SU-DHL-6 (cell line): ENCODE data around the gene DHRS1.

Experiments
- H2AFZ ChIP-seq: fragments of 200-600 bp; sonication (generic); 2 replicates; pipeline ENCODE4 v1.6.1; 2014; ENCODE audit warnings: low read depth, mild to moderate bottlenecking, moderate library complexity, mixed read lengths, antibody characterized with exemption, low read length; ENCODE audit not compliant: severe bottlenecking
- H3F3A ChIP-seq: fragments of 200-600 bp; shearing (Covaris generic); 2 replicates; pipeline ENCODE4 v1.6.0; 2016; ENCODE audit warnings: antibody characterized with exemption, mild to moderate bottlenecking; ENCODE audit not compliant: insufficient read depth
- H3K27ac ChIP-seq: fragments of 200-600 bp; sonication (generic); 2 replicates; pipeline ENCODE4 v1.5.1; 2016; ENCODE audit warnings: low read depth, mild to moderate bottlenecking, low read length, moderate library complexity, mixed read lengths
- H3K27me3 ChIP-seq: fragments of 200-600 bp; sonication (generic), shearing (Covaris generic); 2 replicates; pipeline ENCODE4 v1.6.0; 2014; ENCODE audit warnings: mild to moderate bottlenecking, low read length
- H3K36me3 ChIP-seq: fragments of 200-600 bp; sonication (generic); 2 replicates; pipeline ENCODE4 v1.6.1; 2014; ENCODE audit warnings: mild to moderate bottlenecking, low read length, mixed read lengths
- H3K4me2 ChIP-seq: fragments of 300-600, 200-600 bp; shearing (Covaris generic), sonication (generic); 2 replicates; pipeline ENCODE4 v1.6.0; 2014; ENCODE audit warnings: low read length, low read depth, mild to moderate bottlenecking; ENCODE audit not compliant: poor library complexity, severe bottlenecking
- H3K4me3 ChIP-seq: fragments of 200-600 bp; sonication (generic); 2 replicates; pipeline ENCODE4 v1.5.1; 2014; ENCODE audit warnings: antibody characterized with exemption, low read length, mild to moderate bottlenecking, mixed read lengths; ENCODE audit not compliant: insufficient read depth, poor library complexity, severe bottlenecking
- H3K79me2 ChIP-seq: fragments of 200-600 bp; sonication (generic); 2 replicates; pipeline ENCODE4 v1.6.1; 2014; ENCODE audit warnings: mild to moderate bottlenecking, low read length, moderate library complexity; ENCODE audit not compliant: insufficient read depth
- H3K9ac ChIP-seq: fragments of 200-600 bp; sonication (generic); 2 replicates; pipeline ENCODE4 v1.7.0; 2014; ENCODE audit warnings: mild to moderate bottlenecking, low read length
- H3K9me2 ChIP-seq: fragments of 200-600 bp; sonication (generic); replicated peaks from 2 replicates; pipeline ENCODE4 v1.6.1; 2014; ENCODE audit warnings: low read length; ENCODE audit not compliant: insufficient read depth
- H3K9me3 ChIP-seq: fragments of 200-600 bp; sonication (generic); 2 replicates; pipeline ENCODE4 v1.6.1; 2014; ENCODE audit warnings: low read length, mixed read lengths; ENCODE audit not compliant: insufficient read depth
- H4K20me1 ChIP-seq: fragments of 200-600 bp; sonication (generic); 2 replicates; pipeline ENCODE4 v1.6.1; 2014; ENCODE audit warnings: low read depth, mild to moderate bottlenecking, antibody characterized with exemption, low read length, moderate library complexity, mixed read lengths
- EZH2phosphoT487 ChIP-seq: fragments of 200-600 bp; sonication (generic), shearing (Covaris generic); conservative IDR thresholded peaks from 2 replicates; pipeline ENCODE4 v1.6.1; 2018; ENCODE audit warnings: mild to moderate bottlenecking, antibody characterized with exemption, low read length, moderate library complexity, mixed read lengths
- TF ChIP-seq, protein P1 (sequence below): fragments of 200-600 bp; sonication (generic); IDR thresholded peaks from one replicate; pipeline ENCODE4 v1.5.1; 2017; ENCODE audit warnings: antibody characterized with exemption, mild to moderate bottlenecking, low read length, moderate library complexity; ENCODE audit not compliant: insufficient read depth, poor library complexity, severe bottlenecking

Gene DHRS1

DNA sequence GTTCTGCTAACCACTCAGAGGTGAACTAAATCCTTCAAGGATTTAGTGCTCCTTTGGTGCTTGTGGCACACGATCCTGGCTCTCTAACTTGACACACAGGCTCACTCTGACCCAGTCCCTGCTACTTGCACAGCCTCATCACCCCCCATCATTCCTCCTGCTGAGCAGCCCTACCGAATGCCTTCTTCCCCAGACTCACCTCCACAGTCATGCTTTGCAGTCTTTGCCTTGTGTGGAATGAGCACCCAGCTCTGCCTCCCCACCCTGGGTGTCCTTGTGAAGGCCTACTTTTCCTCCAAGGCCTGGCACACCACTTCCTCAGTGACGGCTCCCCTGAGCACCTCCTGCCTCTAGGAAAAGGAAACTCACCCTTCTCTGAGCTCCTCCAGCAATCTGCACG lies 49.2 kb downstream of the DHRS1 start:
- H3K4me2 ChIP-seq: no peak overlapping the region
- no peak overlapping the region for H3K9ac ChIP-seq
- H3F3A ChIP-seq: no peaks in the 10 kb centered on the region
- no peak overlapping the region for H2AFZ ChIP-seq
- H3K79me2 ChIP-seq: no peaks in the 10 kb centered on the region
- no peak overlapping the region for H3K4me3 ChIP-seq
- no peaks in the 10 kb centered on the region for H3K27me3 ChIP-seq
- H3K9me2 ChIP-seq: no peaks in the 10 kb centered on the region
- no peaks in the 10 kb centered on the region for H3K9me3 ChIP-seq
- no peaks in the 10 kb centered on the region for H3K36me3 ChIP-seq
- TF ChIP-seq, protein P1, sequence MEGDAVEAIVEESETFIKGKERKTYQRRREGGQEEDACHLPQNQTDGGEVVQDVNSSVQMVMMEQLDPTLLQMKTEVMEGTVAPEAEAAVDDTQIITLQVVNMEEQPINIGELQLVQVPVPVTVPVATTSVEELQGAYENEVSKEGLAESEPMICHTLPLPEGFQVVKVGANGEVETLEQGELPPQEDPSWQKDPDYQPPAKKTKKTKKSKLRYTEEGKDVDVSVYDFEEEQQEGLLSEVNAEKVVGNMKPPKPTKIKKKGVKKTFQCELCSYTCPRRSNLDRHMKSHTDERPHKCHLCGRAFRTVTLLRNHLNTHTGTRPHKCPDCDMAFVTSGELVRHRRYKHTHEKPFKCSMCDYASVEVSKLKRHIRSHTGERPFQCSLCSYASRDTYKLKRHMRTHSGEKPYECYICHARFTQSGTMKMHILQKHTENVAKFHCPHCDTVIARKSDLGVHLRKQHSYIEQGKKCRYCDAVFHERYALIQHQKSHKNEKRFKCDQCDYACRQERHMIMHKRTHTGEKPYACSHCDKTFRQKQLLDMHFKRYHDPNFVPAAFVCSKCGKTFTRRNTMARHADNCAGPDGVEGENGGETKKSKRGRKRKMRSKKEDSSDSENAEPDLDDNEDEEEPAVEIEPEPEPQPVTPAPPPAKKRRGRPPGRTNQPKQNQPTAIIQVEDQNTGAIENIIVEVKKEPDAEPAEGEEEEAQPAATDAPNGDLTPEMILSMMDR: no peak
- TF ChIP-seq EZH2phosphoT487: no peak
- no peaks in the 10 kb centered on the region for H4K20me1 ChIP-seq
- no peak overlapping the region for H3K27ac ChIP-seq

DNA sequence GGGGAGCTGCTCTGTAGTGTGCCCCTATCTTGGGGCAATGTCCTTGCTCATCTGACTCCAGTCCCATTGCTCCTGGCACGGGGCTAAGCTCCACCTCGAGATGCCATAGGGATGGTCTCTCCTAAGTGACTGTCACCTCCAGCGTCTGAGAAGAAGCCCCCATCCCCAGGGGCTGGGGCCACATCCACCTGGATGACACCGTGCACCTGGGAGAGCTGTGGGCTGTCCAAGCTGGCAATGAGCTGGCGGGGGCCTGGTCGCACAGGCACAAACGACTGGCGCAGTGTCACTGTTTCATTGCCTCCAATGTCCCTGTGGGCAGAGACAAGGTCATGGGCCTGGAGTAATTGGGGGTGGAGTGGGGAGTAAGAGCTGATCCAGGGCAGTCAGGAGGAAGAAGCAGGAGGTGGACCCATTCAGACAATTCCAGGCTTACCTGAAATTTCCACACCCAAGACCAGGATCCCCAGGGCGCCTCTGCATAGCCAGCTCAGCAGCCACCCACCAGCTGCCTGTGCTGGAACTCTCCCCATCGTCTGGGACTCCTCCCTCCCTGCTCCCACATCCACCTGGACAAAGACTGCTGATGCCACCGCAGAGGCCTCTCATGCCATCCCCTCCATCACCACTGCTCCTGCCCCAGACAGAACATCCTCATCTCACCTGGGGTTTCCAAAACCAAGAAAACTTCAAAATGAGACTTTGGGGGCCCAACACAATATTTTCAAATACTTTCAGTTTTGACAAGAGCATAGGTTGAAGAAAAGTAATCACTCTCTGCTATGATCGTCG lies 50.2 kb downstream of the DHRS1 start:
- TF ChIP-seq, protein P1: no peak
- no peak for TF ChIP-seq EZH2phosphoT487
- Histone ChIP-seq H3K9me2 (no peaks in the 10 kb centered on the region), H3K36me3 (no peaks in the 10 kb centered on the region), H3F3A (no peaks in the 10 kb centered on the region), H3K79me2 (no peaks in the 10 kb centered on the region), H4K20me1 (no peaks in the 10 kb centered on the region), H2AFZ (no peak overlapping the region), H3K4me2 (no peak overlapping the region), H3K4me3 (no peak overlapping the region), H3K9ac (no peak overlapping the region), H3K27ac (no peak overlapping the region), H3K27me3 (no peaks in the 10 kb centered on the region), H3K9me3 (no peaks in the 10 kb centered on the region)

DNA sequence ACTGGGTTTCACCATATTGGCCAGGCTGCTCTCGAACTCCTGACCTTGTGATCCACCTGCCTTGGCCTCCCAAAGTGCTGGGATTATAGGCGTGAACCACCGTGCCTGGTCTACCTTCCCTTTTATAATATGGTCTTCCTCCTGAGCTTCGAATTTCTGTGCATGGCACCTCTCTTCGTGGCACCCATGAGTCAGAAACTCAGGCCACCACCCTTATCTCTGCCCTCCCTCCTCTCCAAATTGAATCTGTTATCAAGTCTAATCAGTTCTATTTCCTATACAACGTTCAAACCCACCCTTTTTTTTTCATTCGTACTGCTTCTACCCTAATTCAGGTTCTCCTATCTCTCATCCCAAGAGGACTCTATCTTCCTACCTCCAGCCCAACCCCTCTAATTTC lies 52.2 kb downstream of the DHRS1 start:
- Histone ChIP-seq H2AFZ (no peak overlapping the region), H3K9ac (no peak overlapping the region)
- TF ChIP-seq, protein P1: no peak
- TF ChIP-seq EZH2phosphoT487: no peak

More for the DNA sequence above, 52.2 kb downstream of the DHRS1 start:
- Histone ChIP-seq H4K20me1 (no peaks in the 10 kb centered on the region), H3K9me3 (no peaks in the 10 kb centered on the region), H3K27me3 (no peaks in the 10 kb centered on the region), H3K4me3 (no peak overlapping the region), H3K4me2 (no peak overlapping the region), H3K36me3 (no peaks in the 10 kb centered on the region), H3K9me2 (no peaks in the 10 kb centered on the region), H3K27ac (no peak overlapping the region), H3K79me2 (no peaks in the 10 kb centered on the region), H3F3A (no peaks in the 10 kb centered on the region)
